ENCODE results near the gene SPTBN2. TPM values are rescaled to one million over a fixed set of nuclear protein-coding genes. Genes with fewer than 3 reads are reported as not detected.

Gene SPTBN2
- total RNA-seq, 1 experiment from 2014 or later: 37.6 TPM

- no peaks in the 10 kb centered on the region for H3K4me1 ChIP-seq
These were observed 20.3 kb downstream of the SPTBN2 start for GRCh38 chr11:66708701-66709100.

GRCh38 chr11:66708094-66708493 lies 20.9 kb downstream of the SPTBN2 start:
- POLR2A ChIA-PET: no interaction called here
- BruUV-seq (replicated peaks): no TSS peak

More at GRCh38 chr11:66708701-66709100, 20.3 kb downstream of the SPTBN2 start:
- peaks cover 21% of the 10 kb centered on the region for H3K36me3 Mint-ChIP-seq (ENCODE audit: insufficient read depth, unreplicated experiment)
- H3K4me3 Mint-ChIP-seq (ENCODE audit: unreplicated experiment): no peak overlapping the region
- no peaks in the 10 kb centered on the region for H3K9me3 Mint-ChIP-seq (ENCODE audit: unreplicated experiment)
- no TSS peak for BruUV-seq (replicated peaks)
- intact Hi-C loops (cut with micrococcal nuclease; ENCODE audit: unreplicated experiment): no loop called here
- no peaks in the 10 kb centered on the region for H3K9me3 ChIP-seq
- no peak overlapping the region for H3K4me3 ChIP-seq (ENCODE audit: low read depth, low read length)
- POLR2A ChIA-PET: no interaction called here
- no peaks in the 10 kb centered on the region for H3K27me3 Mint-ChIP-seq (ENCODE audit: insufficient read depth, unreplicated experiment)
- no peaks in the 10 kb centered on the region for H3K27me3 ChIP-seq (replicated peaks; ENCODE audit: control insufficient read depth, insufficient read depth, low read length)
- peaks cover 7% of the 10 kb centered on the region for H3K4me1 Mint-ChIP-seq (ENCODE audit: low read depth, unreplicated experiment)
- TF ChIP-seq CTCF (IDR thresholded peaks at IDR 0.05; ENCODE audit: insufficient read depth in 1 of 2, low read depth in 1 of 2, low read length in 1 of 2, severe bottlenecking in 1 of 2, unreplicated experiment in 1 of 2): no peak
- DNase-seq: no peak
- CTCF ChIA-PET: no interaction called here
- H3K27ac Mint-ChIP-seq (ENCODE audit: unreplicated experiment): no peak overlapping the region
- H3K36me3 ChIP-seq (ENCODE audit: control insufficient read depth, insufficient read depth, low read length): 0 out of 2 replicates have a peak, but pooled peaks cover 7% of the 10 kb centered on the region

GRCh38 chr11:66707486-66707885 lies 21.5 kb downstream of the SPTBN2 start:
- no TSS peak for BruUV-seq (replicated peaks)
- no peaks in the 10 kb centered on the region for H3K27me3 ChIP-seq (replicated peaks; ENCODE audit: control insufficient read depth, insufficient read depth, low read length)
- no peaks in the 10 kb centered on the region for H3K9me3 ChIP-seq
- no peak for DNase-seq
- Mint-ChIP-seq H3K4me3 (ENCODE audit: unreplicated experiment) (no peak overlapping the region), H3K9me3 (ENCODE audit: unreplicated experiment) (no peaks in the 10 kb centered on the region), H3K27me3 (ENCODE audit: insufficient read depth, unreplicated experiment) (no peaks in the 10 kb centered on the region), H3K4me1 (ENCODE audit: low read depth, unreplicated experiment) (peaks cover 7% of the 10 kb centered on the region), H3K27ac (ENCODE audit: unreplicated experiment) (peak overlapping the region; percentile 76), H3K36me3 (ENCODE audit: insufficient read depth, unreplicated experiment) (peaks cover 15% of the 10 kb centered on the region)
- H3K36me3 ChIP-seq (ENCODE audit: control insufficient read depth, insufficient read depth, low read length): 0 out of 2 replicates have a peak, but pooled peaks cover 4% of the 10 kb centered on the region
- TF ChIP-seq CTCF (IDR thresholded peaks at IDR 0.05; ENCODE audit: insufficient read depth in 1 of 2, low read depth in 1 of 2, low read length in 1 of 2, severe bottlenecking in 1 of 2, unreplicated experiment in 1 of 2): no peak
- intact Hi-C loops (cut with micrococcal nuclease; ENCODE audit: unreplicated experiment): no loop called here
- H3K4me1 ChIP-seq: no peaks in the 10 kb centered on the region
- ChIA-PET CTCF (no interaction called here), POLR2A (no interaction called here)
- no peak overlapping the region for H3K4me3 ChIP-seq (ENCODE audit: low read depth, low read length)

More at GRCh38 chr11:66708094-66708493, 20.9 kb downstream of the SPTBN2 start:
- Mint-ChIP-seq H3K4me3 (ENCODE audit: unreplicated experiment) (no peak overlapping the region), H3K9me3 (ENCODE audit: unreplicated experiment) (no peaks in the 10 kb centered on the region), H3K27me3 (ENCODE audit: insufficient read depth, unreplicated experiment) (no peaks in the 10 kb centered on the region), H3K36me3 (ENCODE audit: insufficient read depth, unreplicated experiment) (peaks cover 15% of the 10 kb centered on the region), H3K27ac (ENCODE audit: unreplicated experiment) (peak overlapping the region; percentile 76), H3K4me1 (ENCODE audit: low read depth, unreplicated experiment) (peaks cover 7% of the 10 kb centered on the region)
- no peak for TF ChIP-seq CTCF (IDR thresholded peaks at IDR 0.05; ENCODE audit: insufficient read depth in 1 of 2, low read depth in 1 of 2, low read length in 1 of 2, severe bottlenecking in 1 of 2, unreplicated experiment in 1 of 2)
- intact Hi-C loops (cut with micrococcal nuclease; ENCODE audit: unreplicated experiment): no loop called here
- H3K4me1 ChIP-seq: no peaks in the 10 kb centered on the region
- no peak for DNase-seq
- CTCF ChIA-PET: no interaction called here
- no peaks in the 10 kb centered on the region for H3K27me3 ChIP-seq (replicated peaks; ENCODE audit: control insufficient read depth, insufficient read depth, low read length)
- no peaks in the 10 kb centered on the region for H3K9me3 ChIP-seq
- H3K36me3 ChIP-seq (ENCODE audit: control insufficient read depth, insufficient read depth, low read length): 0 out of 2 replicates have a peak, but pooled peaks cover 7% of the 10 kb centered on the region
- no peak overlapping the region for H3K4me3 ChIP-seq (ENCODE audit: low read depth, low read length)

All from Caco-2 (cell line).